PFSK-1 (cell line): ENCODE measurements around the gene CARS2.

Experiments used
- POLR2AphosphoS5 ChIP-seq: IDR thresholded peaks from 2 replicates; pipeline ENCODE4 v1.6.1; 2012; ENCODE audit warnings: low read depth, mild to moderate bottlenecking, control low read depth, low read length, moderate library complexity
- REST ChIP-seq, 2 experiments: IDR thresholded peaks; 2 replicates each; pipeline versions ENCODE4 v1.6.1 to v1.8.0; 2011 to 2012; ENCODE audit warnings: low read depth in 2 of 2, low read length in 2 of 2, control low read depth in 1 of 2, inconsistent platforms in 1 of 2, mild to moderate bottlenecking in 1 of 2, moderate library complexity in 1 of 2; ENCODE audit not compliant: insufficient read depth in 1 of 2
- SIN3A ChIP-seq: IDR thresholded peaks from 2 replicates; pipeline ENCODE4 v1.6.1; 2012; ENCODE audit warnings: mild to moderate bottlenecking, low read length, moderate library complexity, borderline replicate concordance; ENCODE audit not compliant: insufficient read depth
- TAF1 ChIP-seq: IDR thresholded peaks from 2 replicates; pipeline ENCODE4 v1.6.1; 2012; ENCODE audit warnings: low read length, control low read depth, borderline replicate concordance; ENCODE audit not compliant: insufficient read depth

GRCh38 chr13:110641055-110642015 lies 64.6 kb downstream of the CARS2 start:
- TF ChIP-seq POLR2AphosphoS5 (no peak), REST (IDR thresholded peaks at IDR 0.05; ENCODE audit: insufficient read depth in 1 of 2, low read depth in 2 of 2, low read length in 2 of 2) (no peak), SIN3A (no peak), TAF1 (no peak)
